ENCODE data around the gene ELN.

ELN gene

GRCh38 chr7:74094224-74095101 is 66.5 kb downstream of the ELN start:
- TF ChIP-seq CTCF (IDR thresholded peaks at IDR 0.05; ENCODE audit: low read depth, low read length) = no peak
- H3K4me3 ChIP-seq (ENCODE audit: low read depth, low read length) = peak overlapping the region; percentile 20
- DNase-seq (ENCODE audit: low read depth, low spot score) = peak; percentile 95
- in situ Hi-C loops (cut with HindIII; ENCODE audit: low sequenced_read_pairs) = no loop called here

- no peak for TF ChIP-seq CTCF (IDR thresholded peaks at IDR 0.05; ENCODE audit: low read depth, low read length)
- no peak overlapping the region for H3K4me3 ChIP-seq (ENCODE audit: low read depth, low read length)
- in situ Hi-C loops (cut with HindIII; ENCODE audit: low sequenced_read_pairs) = no loop called here
- no peak for DNase-seq (ENCODE audit: low read depth, low spot score)
Observed at GRCh38 chr7:74095135-74095534, 67.2 kb downstream of the ELN start.

DNA sequence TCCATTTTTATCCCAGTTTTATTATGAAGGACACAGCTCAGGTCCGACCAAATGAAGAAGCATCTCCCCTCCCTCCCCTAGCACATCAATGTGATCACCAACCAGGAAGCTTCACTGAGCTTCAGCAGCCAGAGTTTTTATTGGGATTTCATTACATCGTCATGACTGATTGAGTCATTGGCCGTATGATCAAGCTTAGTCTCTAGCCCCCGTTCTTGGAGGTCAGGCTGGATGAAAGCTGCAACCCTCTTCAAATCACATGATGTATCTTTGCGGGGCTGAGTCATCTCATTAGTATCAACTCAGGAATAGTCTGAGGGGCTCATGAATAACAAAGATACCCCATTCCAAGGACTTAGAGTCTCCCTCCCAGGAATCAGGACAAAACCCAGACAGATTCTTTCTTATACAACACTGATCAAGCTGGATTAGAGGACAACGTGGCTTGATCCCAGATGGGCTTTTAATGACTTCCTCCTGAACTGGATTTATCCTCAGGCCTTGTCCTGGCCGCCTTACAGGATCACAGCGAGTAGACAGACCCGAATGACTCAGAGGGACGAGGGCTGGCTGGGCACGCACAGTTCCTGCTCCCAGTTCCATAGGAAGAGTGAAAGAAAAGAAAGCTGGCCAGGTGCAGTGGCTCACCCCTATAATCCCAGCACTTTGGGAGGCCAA is 70.1 kb downstream of the ELN start:
- DNase-seq (ENCODE audit: low read depth, low spot score) = peak; percentile 95

DNA sequence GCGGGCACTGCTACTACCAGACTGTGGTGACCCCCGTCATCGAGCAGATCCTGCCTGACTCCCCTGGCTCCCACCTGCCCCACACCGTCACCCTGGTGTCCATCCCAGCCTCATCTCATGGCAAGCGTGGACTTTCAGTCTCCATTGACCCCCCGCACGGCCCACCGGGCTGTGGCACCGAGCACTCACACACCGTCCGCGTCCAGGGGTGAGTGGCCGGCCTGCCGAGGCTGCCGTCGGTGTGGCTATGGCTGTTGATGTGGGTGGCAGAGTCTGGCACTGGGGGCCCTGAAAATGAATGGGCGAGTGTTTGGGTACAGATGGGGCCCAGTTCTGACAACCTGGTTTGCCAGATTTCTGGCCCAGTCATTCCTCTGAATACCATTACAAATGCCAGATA is 71.1 kb downstream of the ELN start:
- DNase-seq (ENCODE audit: low read depth, low spot score) = no peak
- no peak overlapping the region for H3K4me3 ChIP-seq (ENCODE audit: low read depth, low read length)
- in situ Hi-C loops (cut with HindIII; ENCODE audit: low sequenced_read_pairs) = no loop called here
- TF ChIP-seq CTCF (IDR thresholded peaks at IDR 0.05; ENCODE audit: low read depth, low read length) = no peak

More for the DNA sequence above, 70.1 kb downstream of the ELN start:
- no peak overlapping the region for H3K4me3 ChIP-seq (ENCODE audit: low read depth, low read length)
- no peak for TF ChIP-seq CTCF (IDR thresholded peaks at IDR 0.05; ENCODE audit: low read depth, low read length)
- in situ Hi-C loops (cut with HindIII; ENCODE audit: low sequenced_read_pairs) = no loop called here

DNA sequence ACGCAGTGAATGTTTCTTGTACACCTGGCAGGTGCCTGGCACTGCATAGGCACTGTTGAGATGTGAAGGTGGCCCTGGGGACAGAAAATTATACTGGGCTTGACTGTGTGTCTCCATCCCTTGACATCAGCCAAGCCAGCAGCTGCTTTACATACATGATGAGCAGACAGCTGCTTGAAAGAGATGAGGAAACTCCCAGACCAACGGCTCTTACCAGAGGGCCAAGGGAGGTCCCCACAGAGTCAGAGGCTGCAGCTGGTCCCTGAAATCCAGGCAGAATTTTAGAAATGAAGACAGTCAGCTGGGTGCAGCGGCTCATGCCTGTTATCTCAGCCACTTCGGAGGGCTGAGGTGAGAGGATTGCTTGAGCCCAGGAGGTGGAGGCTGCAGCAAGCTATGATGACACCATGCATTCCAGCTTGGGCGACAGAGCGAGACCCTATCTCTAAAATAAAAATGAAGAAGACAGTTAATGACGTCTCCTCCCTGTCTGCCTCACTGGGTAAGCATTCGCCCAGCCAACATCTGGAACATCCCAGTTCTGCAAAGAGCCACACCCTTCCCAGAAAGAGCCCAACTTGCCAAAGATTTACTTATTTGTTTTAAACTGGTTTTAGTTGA is 73.2 kb downstream of the ELN start:
- TF ChIP-seq CTCF (IDR thresholded peaks at IDR 0.05; ENCODE audit: low read depth, low read length) = no peak
- no peak for DNase-seq (ENCODE audit: low read depth, low spot score)
- no peak overlapping the region for H3K4me3 ChIP-seq (ENCODE audit: low read depth, low read length)
- in situ Hi-C loops (cut with HindIII; ENCODE audit: low sequenced_read_pairs) = no loop called here

GRCh38 chr7:74103219-74103772 is 75.3 kb downstream of the ELN start:
- no peak for DNase-seq (ENCODE audit: low read depth, low spot score)
- H3K4me3 ChIP-seq (ENCODE audit: low read depth, low read length) = no peak overlapping the region
- in situ Hi-C loops (cut with HindIII; ENCODE audit: low sequenced_read_pairs) = no loop called here
- no peak for TF ChIP-seq CTCF (IDR thresholded peaks at IDR 0.05; ENCODE audit: low read depth, low read length)

All from astrocyte of the spinal cord (primary cell).